GM15510 (cell line): ENCODE results near the gene TMEM174.

Experiments used
- POLR2A ChIP-seq: IDR thresholded peaks from 3 replicates; pipeline ENCODE4 v1.6.1; 2011; ENCODE audit warnings: borderline replicate concordance; ENCODE audit not compliant: insufficient read length; ENCODE audit errors: extremely low read depth

Gene TMEM174

DNA sequence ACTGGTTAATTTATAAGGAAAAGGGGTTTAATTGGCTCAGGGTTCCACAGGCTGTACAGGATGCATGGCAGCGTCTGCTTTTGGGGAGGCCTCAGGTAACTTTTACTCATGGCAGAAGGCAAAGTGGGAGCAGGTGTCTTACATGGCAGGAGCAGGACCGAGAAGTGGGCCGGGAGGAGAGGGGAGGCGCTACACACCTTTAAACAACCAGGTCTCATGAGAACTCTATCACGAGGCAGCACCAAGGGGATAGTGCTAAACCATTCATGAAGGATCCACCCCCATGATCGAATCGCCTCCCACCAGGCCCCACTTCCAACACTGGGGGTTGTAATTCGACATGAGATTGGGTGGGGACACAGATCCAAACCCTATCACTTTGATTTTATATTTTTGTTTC, 31.0 kb upstream of the TMEM174 start:
- no peak for TF ChIP-seq POLR2A

GRCh38 chr5:73143716-73144115, 29.3 kb upstream of the TMEM174 start:
- TF ChIP-seq POLR2A = no peak

DNA sequence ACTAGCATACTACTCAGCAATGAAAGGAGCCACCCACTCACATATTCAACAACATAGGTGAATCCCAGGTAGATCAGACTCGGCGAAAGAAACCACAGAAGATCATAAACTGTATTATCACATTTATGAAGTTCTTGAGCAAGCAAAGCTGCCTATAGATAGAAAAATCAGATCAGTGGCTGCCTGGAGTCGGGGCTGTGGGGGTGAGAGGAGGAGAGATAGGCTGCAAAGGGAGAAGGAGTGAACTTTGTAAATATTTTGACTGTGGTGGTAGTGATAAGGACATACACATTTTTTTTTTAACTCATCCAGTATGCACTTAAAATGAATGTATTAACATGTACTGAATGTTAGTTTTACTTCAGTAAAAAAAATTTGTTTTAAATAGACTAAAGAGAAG, 23.5 kb upstream of the TMEM174 start:
- no peak for TF ChIP-seq POLR2A

GRCh38 chr5:73150876-73151275, 22.1 kb upstream of the TMEM174 start:
- no peak for TF ChIP-seq POLR2A

GRCh38 chr5:73151766-73152410, 21.1 kb upstream of the TMEM174 start:
- no peak for TF ChIP-seq POLR2A

- TF ChIP-seq POLR2A = no peak
Observed at GRCh38 chr5:73152411-73153388, 20.3 kb upstream of the TMEM174 start.

GRCh38 chr5:73153513-73153912, 19.5 kb upstream of the TMEM174 start:
- TF ChIP-seq POLR2A = no peak

DNA sequence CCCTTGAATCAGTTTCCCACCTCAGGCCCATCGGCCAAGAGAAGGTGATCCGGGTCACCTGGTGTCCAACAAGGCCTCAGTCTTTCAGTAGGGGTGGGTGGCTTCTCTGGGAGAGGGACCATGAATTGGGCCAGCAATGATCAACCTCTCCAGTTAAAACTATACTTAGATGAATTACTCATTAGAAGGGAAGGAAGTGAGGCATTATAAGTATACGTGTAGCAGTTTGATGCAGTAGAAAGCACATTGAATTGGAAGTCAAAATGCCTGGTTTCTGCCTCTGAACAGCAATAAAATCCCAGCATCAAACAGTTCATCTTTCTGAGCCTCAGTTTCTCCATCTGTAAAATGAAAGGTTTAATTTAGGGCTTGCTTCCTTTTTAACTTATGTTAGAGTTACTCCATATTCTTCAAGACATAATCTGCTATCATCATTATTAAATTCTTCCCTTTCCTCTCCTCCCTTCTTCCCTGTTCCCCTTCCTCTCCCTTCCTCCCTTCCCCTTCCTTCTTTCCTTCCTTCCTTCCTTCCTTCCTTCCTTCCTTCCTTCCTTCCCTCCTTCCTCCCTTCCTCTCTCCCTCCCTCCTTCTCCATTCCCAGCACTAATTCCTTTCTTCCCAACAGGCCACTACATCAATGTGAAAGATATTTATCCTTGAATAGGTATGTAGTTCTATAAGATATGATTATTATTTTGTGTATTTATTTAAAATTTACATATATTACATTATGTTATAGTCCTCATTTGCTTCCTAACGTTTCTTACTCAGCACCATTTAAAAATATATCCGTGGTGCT, 18.6 kb upstream of the TMEM174 start:
- no peak for TF ChIP-seq POLR2A

- TF ChIP-seq POLR2A = no peak
Observed at GRCh38 chr5:73155271-73156222, 17.4 kb upstream of the TMEM174 start.

GRCh38 chr5:73157414-73158303, 15.3 kb upstream of the TMEM174 start:
- TF ChIP-seq POLR2A = no peak

- no peak for TF ChIP-seq POLR2A
Observed at GRCh38 chr5:73158313-73158712, 14.7 kb upstream of the TMEM174 start.

- TF ChIP-seq POLR2A = no peak
Observed at GRCh38 chr5:73160239-73160671, 12.7 kb upstream of the TMEM174 start.

DNA sequence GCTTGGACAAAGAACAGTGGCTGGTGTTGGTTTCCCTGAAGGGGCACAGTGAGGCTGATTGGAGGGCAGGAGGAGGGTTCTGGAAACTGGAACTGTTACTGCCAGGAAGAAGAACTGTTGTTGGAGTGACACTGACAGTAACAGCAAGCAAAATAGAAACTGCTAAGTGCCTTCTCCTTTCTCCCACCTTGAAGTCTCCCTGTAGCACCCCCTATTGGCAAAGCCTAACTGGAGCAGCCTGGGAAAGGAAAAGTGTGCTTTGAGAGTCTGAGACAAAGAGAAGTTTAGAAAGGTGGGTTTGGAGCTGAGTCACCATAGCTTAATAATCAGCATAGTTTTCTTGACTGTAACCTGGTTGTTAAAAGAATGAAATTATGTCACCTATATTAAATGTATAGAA, 2.5 kb upstream of the TMEM174 start:
- TF ChIP-seq POLR2A = no peak
